ENCODE measurements around the gene MAZ. TPM values are rescaled to one million over a fixed set of nuclear protein-coding genes. Genes with fewer than 3 reads are reported as not detected.
A peak's percentile ranks its signal among the peaks of the same experiment; 100 is the strongest.

MAZ gene
- polyA plus RNA-seq, 5 donors, result 231 to 333 (median 262) TPM

- no peak for DNase-seq
These were observed 42.3 kb downstream of the MAZ start for GRCh38 chr16:29848420-29849297.

- no peak for DNase-seq
These were observed 43.2 kb downstream of the MAZ start for GRCh38 chr16:29849505-29849904.

GRCh38 chr16:29850998-29851397 is 44.7 kb downstream of the MAZ start:
- DNase-seq, result no peak

- DNase-seq, result peak; percentile 53 to 65
These were observed 46.3 kb downstream of the MAZ start for GRCh38 chr16:29852654-29853053.

- DNase-seq, result no peak
These were observed 48.3 kb downstream of the MAZ start for GRCh38 chr16:29854520-29855100.

- DNase-seq, result no peak
These were observed 50.9 kb downstream of the MAZ start for GRCh38 chr16:29857133-29857760.

- no peak for DNase-seq
These were observed 52.0 kb downstream of the MAZ start for GRCh38 chr16:29858149-29858849.

GRCh38 chr16:29858974-29859373 is 52.6 kb downstream of the MAZ start:
- no peak for DNase-seq

- DNase-seq, result no peak
These were observed 53.9 kb downstream of the MAZ start for GRCh38 chr16:29860218-29860617.

Other genes with a start within 250 kb of the MAZ start
- 1 to 10 TPM; 1.9 to 2.9 (median 2.3) TPM for gene SPN, start 143.3 kb upstream of the MAZ start, polyA plus RNA-seq (ENCODE audit: insufficient read depth in 1 of 5, insufficient read length in 5 of 5, low replicate concordance in 1 of 5)
- gene QPRT, start 127.3 kb upstream of the MAZ start, polyA plus RNA-seq (ENCODE audit: insufficient read depth in 1 of 5, insufficient read length in 5 of 5, low replicate concordance in 1 of 5), result 10 to 100 TPM; 41.9 to 70.9 (median 51.6) TPM
- gene C16orf54, start 60.5 kb upstream of the MAZ start, polyA plus RNA-seq (ENCODE audit: insufficient read depth in 1 of 5, insufficient read length in 5 of 5, low replicate concordance in 1 of 5), result under 1 TPM; 0.43 to 0.78 (median 0.62) TPM
- gene ZG16, start 28.3 kb upstream of the MAZ start, polyA plus RNA-seq (ENCODE audit: insufficient read depth in 1 of 5, insufficient read length in 5 of 5, low replicate concordance in 1 of 5), result under 1 TPM in 4 of 5 donors, not detected in 1; 0.04 to 0.18 (median 0.12) TPM
- gene KIF22, start 15.8 kb upstream of the MAZ start, polyA plus RNA-seq (ENCODE audit: insufficient read depth in 1 of 5, insufficient read length in 5 of 5, low replicate concordance in 1 of 5), result 10 to 100 TPM; 51.0 to 84.4 (median 73.4) TPM
- 10 to 100 TPM; 10.4 to 16.1 (median 12.8) TPM for gene PRRT2, start 5.7 kb downstream of the MAZ start, polyA plus RNA-seq (ENCODE audit: insufficient read depth in 1 of 5, insufficient read length in 5 of 5, low replicate concordance in 1 of 5)
- gene PAGR1, start 9.6 kb downstream of the MAZ start, polyA plus RNA-seq (ENCODE audit: insufficient read depth in 1 of 5, insufficient read length in 5 of 5, low replicate concordance in 1 of 5), result 10 to 100 TPM; 26.4 to 46.3 (median 31.3) TPM
- gene MVP, start 13.9 kb downstream of the MAZ start, polyA plus RNA-seq (ENCODE audit: insufficient read depth in 1 of 5, insufficient read length in 5 of 5, low replicate concordance in 1 of 5), result 10 to 100 TPM in 4 of 5 donors, 1 to 10 TPM in 1; 9.6 to 23.1 (median 14.0) TPM
- 10 to 100 TPM; 62.4 to 94.6 (median 84.3) TPM for gene CDIPT, start 56.7 kb downstream of the MAZ start, polyA plus RNA-seq (ENCODE audit: insufficient read depth in 1 of 5, insufficient read length in 5 of 5, low replicate concordance in 1 of 5)
- 1 to 10 TPM; 4.1 to 7.8 (median 5.2) TPM for gene SEZ6L2, start 93.0 kb downstream of the MAZ start, polyA plus RNA-seq (ENCODE audit: insufficient read depth in 1 of 5, insufficient read length in 5 of 5, low replicate concordance in 1 of 5)
- under 1 TPM; 0.41 to 0.94 (median 0.63) TPM for gene ASPHD1, start 94.0 kb downstream of the MAZ start, polyA plus RNA-seq (ENCODE audit: insufficient read depth in 1 of 5, insufficient read length in 5 of 5, low replicate concordance in 1 of 5)
- 10 to 100 TPM; 13.8 to 22.9 (median 21.4) TPM for gene KCTD13, start 119.7 kb downstream of the MAZ start, polyA plus RNA-seq (ENCODE audit: insufficient read depth in 1 of 5, insufficient read length in 5 of 5, low replicate concordance in 1 of 5)
- gene TMEM219, start 155.6 kb downstream of the MAZ start, polyA plus RNA-seq (ENCODE audit: insufficient read depth in 1 of 5, insufficient read length in 5 of 5, low replicate concordance in 1 of 5), result 100 to 1,000 TPM in 4 of 5 donors, 10 to 100 TPM in 1; 94.6 to 126 (median 108) TPM
- 10 to 100 TPM; 42.8 to 66.2 (median 54.0) TPM for gene TAOK2, start 167.3 kb downstream of the MAZ start, polyA plus RNA-seq (ENCODE audit: insufficient read depth in 1 of 5, insufficient read length in 5 of 5, low replicate concordance in 1 of 5)
- gene HIRIP3, start 189.1 kb downstream of the MAZ start, polyA plus RNA-seq (ENCODE audit: insufficient read depth in 1 of 5, insufficient read length in 5 of 5, low replicate concordance in 1 of 5), result 10 to 100 TPM; 16.8 to 22.5 (median 19.8) TPM
- gene INO80E, start 189.7 kb downstream of the MAZ start, polyA plus RNA-seq (ENCODE audit: insufficient read depth in 1 of 5, insufficient read length in 5 of 5, low replicate concordance in 1 of 5), result 10 to 100 TPM; 45.5 to 70.9 (median 48.1) TPM
- gene DOC2A, start 204.5 kb downstream of the MAZ start, polyA plus RNA-seq (ENCODE audit: insufficient read depth in 1 of 5, insufficient read length in 5 of 5, low replicate concordance in 1 of 5), result 1 to 10 TPM; 1.4 to 5.3 (median 3.8) TPM
- gene C16orf92, start 216.7 kb downstream of the MAZ start, polyA plus RNA-seq (ENCODE audit: insufficient read depth in 1 of 5, insufficient read length in 5 of 5, low replicate concordance in 1 of 5), result not detected
- under 1 TPM; 0.66 to 0.97 (median 0.79) TPM for gene TLCD3B, start 224.7 kb downstream of the MAZ start, polyA plus RNA-seq (ENCODE audit: insufficient read depth in 1 of 5, insufficient read length in 5 of 5, low replicate concordance in 1 of 5)

Measured in right lung (tissue), 5 donors.